ENCODE measurements around the gene DNAH11.
A peak's percentile ranks its signal among the peaks of the same experiment; 100 is the strongest.
"Not testable (repeated sequence)": the region's sequence is repeated elsewhere in the genome, so short reads cannot be mapped to it uniquely, and the experiment has no call there.

DNAH11 gene

GRCh38 chr7:21542891-21543527, at the start of gene DNAH11:
DNAH11 (plus strand) TSS chr7:21543039; CDS start chr7:21543246, 207 bp downstream.
- DNase-seq, result peak; percentile 39

- no peak for DNase-seq
These were observed 47.1 kb upstream of the DNAH11 start for GRCh38 chr7:21495731-21496130.

- DNase-seq, result no peak
These were observed 45.8 kb upstream of the DNAH11 start for GRCh38 chr7:21497072-21497471.

GRCh38 chr7:21500117-21500832, 42.6 kb upstream of the DNAH11 start:
- no peak for DNase-seq

- no peak for DNase-seq
These were observed 38.8 kb upstream of the DNAH11 start for GRCh38 chr7:21504021-21504420.

GRCh38 chr7:21507627-21508343, 35.1 kb upstream of the DNAH11 start:
- DNase-seq, result no peak

- no peak for DNase-seq
These were observed 34.3 kb upstream of the DNAH11 start for GRCh38 chr7:21508538-21508937.

GRCh38 chr7:21514062-21514461, 28.8 kb upstream of the DNAH11 start:
- no peak for DNase-seq

GRCh38 chr7:21524680-21525079, 18.2 kb upstream of the DNAH11 start:
- DNase-seq, result no peak

- no peak for DNase-seq
These were observed 16.8 kb upstream of the DNAH11 start for GRCh38 chr7:21526007-21526406.

GRCh38 chr7:21526448-21526847, 16.4 kb upstream of the DNAH11 start:
- no peak for DNase-seq

- DNase-seq, result not testable (repeated sequence)
These were observed 10.4 kb upstream of the DNAH11 start for GRCh38 chr7:21532485-21532884.

- DNase-seq, result not testable (repeated sequence)
These were observed 9.2 kb upstream of the DNAH11 start for GRCh38 chr7:21533646-21534045.

GRCh38 chr7:21536445-21537118, 6.3 kb upstream of the DNAH11 start:
- not testable (repeated sequence) for DNase-seq

GRCh38 chr7:21538936-21539495, 3.8 kb upstream of the DNAH11 start:
- DNase-seq, result no peak

- DNase-seq, result no peak
These were observed 876 bp downstream of the DNAH11 start for GRCh38 chr7:21543528-21544302.

GRCh38 chr7:21544303-21544656, 1.4 kb downstream of the DNAH11 start:
- no peak for DNase-seq

- no peak for DNase-seq
These were observed 1.9 kb downstream of the DNAH11 start for GRCh38 chr7:21544715-21545114.

- DNase-seq, result no peak
These were observed 4.7 kb downstream of the DNAH11 start for GRCh38 chr7:21547501-21547900.

GRCh38 chr7:21548491-21548890, 5.7 kb downstream of the DNAH11 start:
- no peak for DNase-seq

GRCh38 chr7:21550076-21550475, 7.2 kb downstream of the DNAH11 start:
- no peak for DNase-seq

- no peak for DNase-seq
These were observed 8.1 kb downstream of the DNAH11 start for GRCh38 chr7:21550821-21551531.
